HepG2 (cell line): ENCODE data around the gene GALNT12. TPM values are rescaled to one million over a fixed set of nuclear protein-coding genes. Genes with fewer than 3 reads are reported as not detected.

Source experiments
- ATAC-seq: fragments of 200-7000 bp; cut with Tn5 transposase; 3 replicates; pipeline ENCODE4 v1.9.1; 2020; ENCODE audit warnings: mild to moderate bottlenecking, moderate library complexity
- BruUV-seq: library from RNA; stranded (reverse); fragments of 400-500 nt; replicated peaks from 2 replicates; lab custom pipeline; 2021; lab: Mats Ljungman, UMichigan
- CTCF ChIA-PET: fragments of 300-600 bp; formaldehyde crosslinking; extraction: SDS; loops from one replicate; lab custom pipeline; 2021; ENCODE audit warnings: low total read pairs, inconsistent platforms, low intra/inter-chr PET ratio; lab: Yijun Ruan, JAX
- POLR2A ChIA-PET: fragments of 350-600 bp; sonication (Branson Sonifier 250); formaldehyde crosslinking; loops from one replicate; lab custom pipeline; 2020; ENCODE audit warnings: antibody characterized with exemption, inconsistent platforms; lab: Yijun Ruan, JAX
- DNase-seq: peaks from one replicate; pipeline ENCODE4 v3.0.0-alpha.2; 2015; ENCODE audit warnings: low spot score
- FAIRE-seq: peaks from 3 replicates; lab custom pipeline; 2011; peaks lifted over from hg19 to GRCh38; lab: Jason Lieb, UNC
- H2AFZ ChIP-seq: one replicate; pipeline ENCODE4 v1.6.1; 2011; ENCODE audit warnings: low read length, inconsistent platforms
- H3K27ac ChIP-seq: fragments of 300-600 bp; 3 replicates; pipeline ENCODE4 v1.8.0; 2011; ENCODE audit warnings: mixed run types, mild to moderate bottlenecking, mixed read lengths, low read length, inconsistent platforms; ENCODE audit not compliant: insufficient read depth; ENCODE audit errors: extremely low read length
- H3K27me3 ChIP-seq, 2 experiments: fragments of 200-600 bp in 1 of 2; 2 replicates in 1 of 2; 3 replicates in 1 of 2; pipeline versions ENCODE4 v1.6.0 to v1.8.0; 2011; ENCODE audit warnings: low read length in 2 of 2, mild to moderate bottlenecking in 2 of 2, moderate library complexity in 2 of 2, inconsistent platforms in 1 of 2; ENCODE audit not compliant: insufficient read depth in 2 of 2, control insufficient read depth in 1 of 2
- H3K36me3 ChIP-seq, 2 experiments: fragments of 200-600 bp in 1 of 2; replicated peaks in 1 of 2; 2 replicates in 1 of 2; 3 replicates in 1 of 2; pipeline versions ENCODE4 v1.5.1 to v1.8.0; 2011; ENCODE audit warnings: low read length in 2 of 2, inconsistent platforms in 1 of 2; ENCODE audit not compliant: insufficient read depth in 2 of 2, control insufficient read depth in 1 of 2
- H3K4me1 ChIP-seq: 2 replicates; pipeline ENCODE4 v1.5.1; 2012; ENCODE audit warnings: low read length, inconsistent platforms; ENCODE audit not compliant: insufficient read depth
- H3K4me2 ChIP-seq: 2 replicates; pipeline ENCODE4 v1.6.0; 2011; ENCODE audit warnings: low read depth, low read length, inconsistent platforms
- H3K4me3 ChIP-seq, 3 experiments: fragments of 200-600 bp in 1 of 3; sonication (generic), shearing (Covaris generic) in 1 of 3; replicated peaks in 1 of 3; 2 replicates each; pipeline ENCODE4 v1.5.1; 2011 to 2016; ENCODE audit warnings: low read length in 3 of 3, inconsistent platforms in 2 of 3, low read depth in 2 of 3, mild to moderate bottlenecking in 2 of 3, control low read depth in 1 of 3, mixed read lengths in 1 of 3; ENCODE audit not compliant: insufficient read depth in 1 of 3
- H3K79me2 ChIP-seq: one replicate; pipeline ENCODE4 v1.6.1; 2011; ENCODE audit warnings: low read length, inconsistent platforms; ENCODE audit not compliant: insufficient read depth
- H3K9ac ChIP-seq: 2 replicates; pipeline ENCODE4 v1.6.0; 2011; ENCODE audit warnings: mild to moderate bottlenecking, low read depth, low read length, inconsistent platforms; ENCODE audit not compliant: insufficient read depth
- H3K9me3 ChIP-seq: 2 replicates; pipeline ENCODE4 v1.5.1; 2012; ENCODE audit warnings: mild to moderate bottlenecking, low read length
- H4K20me1 ChIP-seq: 2 replicates; pipeline ENCODE4 v1.6.0; 2011; ENCODE audit warnings: inconsistent platforms, mild to moderate bottlenecking, low read length, moderate library complexity; ENCODE audit not compliant: insufficient read depth
- DZIP1 ChIP-seq: sonication (generic); formaldehyde crosslinking; IDR thresholded peaks from 2 replicates; pipeline ENCODE4 v1.5.0; 2020; ENCODE audit warnings: mild to moderate bottlenecking, missing genetic modification reagents
- ERF ChIP-seq: IDR thresholded peaks from 2 replicates; pipeline ENCODE4 v1.6.1; 2018; ENCODE audit warnings: missing biosample characterization, missing genetic modification reagents
- HOXA5 ChIP-seq: sonication (generic); formaldehyde crosslinking; IDR thresholded peaks from 2 replicates; pipeline ENCODE4 v1.4.0; 2020; ENCODE audit warnings: missing genetic modification reagents
- KLF15 ChIP-seq: sonication (generic); formaldehyde crosslinking; IDR thresholded peaks from 2 replicates; pipeline ENCODE4 v1.8.1; 2023; ENCODE audit warnings: borderline replicate concordance, mild to moderate bottlenecking, inconsistent platforms, missing genetic modification reagents, mixed read lengths
- MED8 ChIP-seq: sonication (generic); formaldehyde crosslinking; IDR thresholded peaks from 2 replicates; pipeline ENCODE4 v1.8.1; 2023; ENCODE audit warnings: mild to moderate bottlenecking, missing genetic modification reagents; ENCODE audit not compliant: insufficient replicate concordance
- MIER2 ChIP-seq: IDR thresholded peaks from 2 replicates; pipeline ENCODE4 v1.6.1; 2016; ENCODE audit warnings: missing biosample characterization, missing genetic modification reagents
- MNT ChIP-seq: fragments of 450-650 bp; IDR thresholded peaks from 2 replicates; pipeline ENCODE4 v1.6.1; 2016
- NAIF1 ChIP-seq: sonication (generic); formaldehyde crosslinking; IDR thresholded peaks from 2 replicates; pipeline ENCODE4 v1.5.0; 2020; ENCODE audit warnings: mild to moderate bottlenecking, missing genetic modification reagents, borderline replicate concordance
- NFE2L1 ChIP-seq: sonication (generic); formaldehyde crosslinking; IDR thresholded peaks from 2 replicates; pipeline ENCODE4 v1.4.0; 2020; ENCODE audit warnings: missing genetic modification reagents, mild to moderate bottlenecking, borderline replicate concordance
- POLR2A ChIP-seq, 2 experiments: IDR thresholded peaks; 2 replicates each; pipeline ENCODE4 v1.6.1; 2011; ENCODE audit warnings: low read depth in 2 of 2, low read length in 2 of 2, mild to moderate bottlenecking in 1 of 2, moderate library complexity in 1 of 2; ENCODE audit not compliant: insufficient read depth in 1 of 2
- RFX1 ChIP-seq: fragments of 450-650 bp; IDR thresholded peaks from 2 replicates; pipeline ENCODE4 v1.6.1; 2017
- U2AF1 ChIP-seq: fragments of 200-400 bp; formaldehyde crosslinking; optimal IDR thresholded peaks from 2 replicates; pipeline ENCODE3; 2017; ENCODE audit warnings: mild to moderate bottlenecking, low read depth, low read length
- WGBS: methylation state at CpG from one replicate; pipeline ENCODE4 v1.1.6; 2017; ENCODE audit warnings: low lambda C conversion rate; 5-methylcytosine and 5-hydroxymethylcytosine counted together
- in situ Hi-C: cut with HindIII; loops from 2 replicates; pipeline ENCODE4 v1.10.0; 2017; ENCODE audit warnings: low pct_unique_long_range_greater_than_20kb; ENCODE audit not compliant: extremely low pct_ligation_motif_present
- intact Hi-C: fragments of 100-400 bp; cut with micrococcal nuclease; formaldehyde crosslinking; loops from one replicate; pipeline ENCODE4 v1.10.0; 2022; ENCODE audit not compliant: unreplicated experiment
- polyA plus RNA-seq, 8 experiments: library from polyadenylated mRNA; depleted of rRNA in 3 of 8; stranded (reverse) in 7 of 8; unstranded in 1 of 8; fragments of >200 nt; fragmentation: Illumina TruSeq in 4 of 8; extraction: Trizol in 4 of 8; gene quantifications; 2 replicates each; pipeline versions ENCODE4 v1.2.1 to v1.2.3, GENCODE V29; 2011 to 2016; ENCODE audit warnings: low read depth in 4 of 8, missing spikeins in 1 of 8, mixed read lengths in 1 of 8; ENCODE audit not compliant: insufficient read depth in 1 of 8
- total RNA-seq, 5 experiments: library from RNA; depleted of rRNA; stranded (reverse); fragments of >200 nt; fragmentation: Illumina TruSeq; extraction: Trizol; gene quantifications; 2 replicates each; pipeline ENCODE4 v1.2.3, GENCODE V29; 2016; ENCODE audit warnings: low read depth in 1 of 5
- TF ChIP-seq, protein P1 (sequence below): sonication (generic); formaldehyde crosslinking; IDR thresholded peaks from 2 replicates; pipeline ENCODE4 v1.8.0; 2022; ENCODE audit warnings: low read depth, missing genetic modification reagents

Gene GALNT12
- total and polyA plus RNA-seq, 2 of the 13 experiments (the other 11 are each of a cell fraction or from before 2014, with no cell fraction given), result 0.07 TPM; not detected in 1

GRCh38 chr9:98881356-98881755 lies 73.9 kb downstream of the GALNT12 start:
- TF ChIP-seq U2AF1 (no peak), RFX1 (no peak), HOXA5 (CRISPR knock-in tag) (no peak), MIER2 (CRISPR knock-in tag) (no peak), POLR2A (IDR thresholded peaks at IDR 0.05; ENCODE audit: insufficient read depth in 1 of 2, low read depth in 2 of 2, low read length in 2 of 2) (no peak), MED8 (CRISPR knock-in tag) (no peak), MNT (no peak)
- Histone ChIP-seq H3K79me2 (no peaks in the 10 kb centered on the region), H3K9ac (no peak overlapping the region), H3K4me3 (no peak overlapping the region), H3K36me3 (no peaks in the 10 kb centered on the region), H3K27me3 (peaks cover 3 to 11% of the 10 kb centered on the region in 2 experiments; a peak in 2 of 5 replicates), H4K20me1 (no peaks in the 10 kb centered on the region), H3K27ac (no peak overlapping the region), H3K4me1 (no peaks in the 10 kb centered on the region; the same call in 1 of the 2 replicates), H3K9me3 (no peaks in the 10 kb centered on the region), H2AFZ (no peak overlapping the region), H3K4me2 (no peak overlapping the region)
- ATAC-seq (no peak), FAIRE-seq (no peak), DNase-seq (no peak)
- 10% methylated on average over 2 of the region's 3 CpGs for WGBS
- no TSS peak for BruUV-seq
- POLR2A ChIA-PET, result no interaction called here
- intact Hi-C loops (no loop called here), in situ Hi-C loops (no loop called here)
- CTCF ChIA-PET, result no interaction called here

DNA sequence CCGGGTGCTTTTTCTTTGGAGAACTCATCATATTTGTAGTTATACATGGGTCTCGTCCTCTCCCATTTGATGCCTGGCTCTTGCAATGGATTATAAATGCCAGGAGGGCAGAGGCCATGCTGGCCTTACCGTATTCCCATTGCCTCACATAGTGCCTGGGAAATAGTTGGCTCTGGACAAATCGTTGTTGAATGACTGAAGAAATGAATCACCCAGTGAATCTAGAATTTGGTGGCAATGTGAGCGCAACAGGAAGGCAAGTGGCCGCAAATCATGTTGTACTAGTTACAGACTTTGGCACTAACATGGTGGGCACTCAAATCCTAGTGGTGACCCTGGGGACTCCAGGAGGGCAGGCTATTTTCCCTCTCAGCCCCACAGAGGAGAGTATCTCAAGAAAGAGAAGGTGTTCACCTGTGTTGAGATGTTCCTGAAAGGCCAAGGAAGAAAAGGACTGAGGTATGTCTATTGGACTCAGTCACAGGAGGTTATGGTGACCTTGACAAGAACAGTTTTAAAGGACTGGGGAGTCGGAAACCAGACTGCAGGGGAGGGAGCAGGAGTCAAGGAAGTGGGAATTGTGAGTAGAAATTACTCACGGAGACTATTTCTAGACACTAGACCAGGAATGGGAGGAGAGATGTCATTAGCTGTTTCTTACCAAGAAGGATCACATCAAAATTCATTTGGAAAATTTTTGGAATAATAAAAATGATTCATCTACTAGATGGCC lies 74.5 kb downstream of the GALNT12 start:
- in situ Hi-C loops (no loop called here), intact Hi-C loops (no loop called here)
- no peak overlapping the region for H3K27ac ChIP-seq
- ATAC-seq, result no peak
- BruUV-seq, result no TSS peak
- 29% methylated on average over 8 of the region's 8 CpGs for WGBS
- ChIA-PET POLR2A (no interaction called here), CTCF (no interaction called here)
- H3K36me3 ChIP-seq, result no peaks in the 10 kb centered on the region
- no peak overlapping the region for H3K4me3 ChIP-seq
- no peak overlapping the region for H3K4me2 ChIP-seq
- no peaks in the 10 kb centered on the region for H4K20me1 ChIP-seq
- no peak for FAIRE-seq
- no peaks in the 10 kb centered on the region for H3K9me3 ChIP-seq
- no peak overlapping the region for H2AFZ ChIP-seq
- no peak overlapping the region for H3K9ac ChIP-seq
- H3K27me3 ChIP-seq, result peaks cover 3 to 11% of the 10 kb centered on the region in 2 experiments; a peak in 2 of 5 replicates
- no peak for DNase-seq
- no peaks in the 10 kb centered on the region for H3K79me2 ChIP-seq
- no peaks in the 10 kb centered on the region; the same call in 1 of the 2 replicates for H3K4me1 ChIP-seq
- TF ChIP-seq, protein P1, sequence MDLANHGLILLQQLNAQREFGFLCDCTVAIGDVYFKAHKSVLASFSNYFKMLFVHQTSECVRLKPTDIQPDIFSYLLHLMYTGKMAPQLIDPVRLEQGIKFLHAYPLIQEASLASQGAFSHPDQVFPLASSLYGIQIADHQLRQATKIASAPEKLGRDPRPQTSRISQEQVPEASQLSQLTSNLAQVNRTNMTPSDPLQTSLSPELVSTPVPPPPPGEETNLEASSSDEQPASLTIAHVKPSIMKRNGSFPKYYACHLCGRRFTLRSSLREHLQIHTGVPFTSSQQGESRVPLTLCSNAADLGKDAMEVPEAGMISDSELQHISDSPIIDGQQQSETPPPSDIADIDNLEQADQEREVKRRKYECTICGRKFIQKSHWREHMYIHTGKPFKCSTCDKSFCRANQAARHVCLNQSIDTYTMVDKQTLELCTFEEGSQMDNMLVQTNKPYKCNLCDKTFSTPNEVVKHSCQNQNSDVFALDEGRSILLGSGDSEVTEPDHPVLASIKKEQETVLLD (CRISPR knock-in tag), result no peak
- no peak for TF ChIP-seq DZIP1 (CRISPR knock-in tag)
- no peak for TF ChIP-seq NFE2L1
- TF ChIP-seq NAIF1, result no peak
- TF ChIP-seq ERF (CRISPR knock-in tag), result no peak
- no peak for TF ChIP-seq KLF15
